Measurements from ENCODE around the gene GLT1D1. TPM values are rescaled to one million over a fixed set of nuclear protein-coding genes. Genes with fewer than 3 reads are reported as not detected.

The GLT1D1 gene
- total RNA-seq, 1 experiment from 2014 or later = not detected

DNA sequence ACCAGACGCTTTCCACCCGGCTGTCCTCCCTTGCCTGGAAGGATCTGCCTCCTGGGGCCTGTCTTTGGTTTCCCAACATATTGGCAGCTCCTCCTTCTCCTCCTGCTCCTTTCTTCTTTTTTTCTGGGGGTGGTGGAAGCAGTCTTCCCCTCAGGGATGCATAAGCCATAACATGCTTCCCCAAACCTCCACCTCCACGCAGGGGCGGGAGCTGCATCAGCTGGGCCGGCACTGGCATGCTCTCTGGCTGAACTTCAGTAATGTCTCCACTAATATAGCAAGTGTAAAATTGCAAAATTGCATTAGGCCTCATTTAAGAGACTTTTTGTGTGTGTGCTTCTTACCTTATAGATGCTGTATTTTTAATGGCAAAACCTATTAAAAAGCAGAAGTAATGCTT, 58.6 kb downstream of the GLT1D1 start:
- Histone ChIP-seq H3K36me3 (ENCODE audit: low read depth, low read length) (no peaks in the 10 kb centered on the region), H3K4me2 (ENCODE audit: low read length) (no peak overlapping the region), H3K9me2 (replicated peaks; ENCODE audit: low read length) (no peaks in the 10 kb centered on the region), H3K9me3 (ENCODE audit: low read length) (no peaks in the 10 kb centered on the region), H3F3A (ENCODE audit: low read length, unreplicated experiment) (no peaks in the 10 kb centered on the region), H3K27me3 (ENCODE audit: low read length) (peaks cover 87% of the 10 kb centered on the region), H3K9ac (ENCODE audit: low read length) (no peak overlapping the region), H3K79me2 (ENCODE audit: low read length) (no peaks in the 10 kb centered on the region), H4K20me1 (ENCODE audit: low read length) (no peaks in the 10 kb centered on the region), H3K4me3 (ENCODE audit: low read length) (no peak overlapping the region), H2AFZ (ENCODE audit: low read length) (no peak overlapping the region), H3K4me1 (ENCODE audit: insufficient read depth, low read length) (no peaks in the 10 kb centered on the region), H3K27ac (ENCODE audit: low read length) (no peak overlapping the region)
- ATAC-seq = no peak
- intact Hi-C loops (cut with micrococcal nuclease) = no loop called here
- TF ChIP-seq EZH2phosphoT487 (IDR thresholded peaks at IDR 0.05; ENCODE audit: borderline replicate concordance, low read length) (no peak), EZH2 (IDR thresholded peaks at IDR 0.05; ENCODE audit: low read length, unreplicated experiment) (no peak)
- TF ChIP-seq, protein P1, sequence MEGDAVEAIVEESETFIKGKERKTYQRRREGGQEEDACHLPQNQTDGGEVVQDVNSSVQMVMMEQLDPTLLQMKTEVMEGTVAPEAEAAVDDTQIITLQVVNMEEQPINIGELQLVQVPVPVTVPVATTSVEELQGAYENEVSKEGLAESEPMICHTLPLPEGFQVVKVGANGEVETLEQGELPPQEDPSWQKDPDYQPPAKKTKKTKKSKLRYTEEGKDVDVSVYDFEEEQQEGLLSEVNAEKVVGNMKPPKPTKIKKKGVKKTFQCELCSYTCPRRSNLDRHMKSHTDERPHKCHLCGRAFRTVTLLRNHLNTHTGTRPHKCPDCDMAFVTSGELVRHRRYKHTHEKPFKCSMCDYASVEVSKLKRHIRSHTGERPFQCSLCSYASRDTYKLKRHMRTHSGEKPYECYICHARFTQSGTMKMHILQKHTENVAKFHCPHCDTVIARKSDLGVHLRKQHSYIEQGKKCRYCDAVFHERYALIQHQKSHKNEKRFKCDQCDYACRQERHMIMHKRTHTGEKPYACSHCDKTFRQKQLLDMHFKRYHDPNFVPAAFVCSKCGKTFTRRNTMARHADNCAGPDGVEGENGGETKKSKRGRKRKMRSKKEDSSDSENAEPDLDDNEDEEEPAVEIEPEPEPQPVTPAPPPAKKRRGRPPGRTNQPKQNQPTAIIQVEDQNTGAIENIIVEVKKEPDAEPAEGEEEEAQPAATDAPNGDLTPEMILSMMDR (conservative IDR thresholded peaks at IDR 0.05; ENCODE audit: low read depth, low read length) = no peak
- BruUV-seq (replicated peaks) = no TSS peak
- no peak for DNase-seq
- ChIA-PET POLR2A (ENCODE audit: unreplicated experiment) (no interaction called here), CTCF (no interaction called here)

DNA sequence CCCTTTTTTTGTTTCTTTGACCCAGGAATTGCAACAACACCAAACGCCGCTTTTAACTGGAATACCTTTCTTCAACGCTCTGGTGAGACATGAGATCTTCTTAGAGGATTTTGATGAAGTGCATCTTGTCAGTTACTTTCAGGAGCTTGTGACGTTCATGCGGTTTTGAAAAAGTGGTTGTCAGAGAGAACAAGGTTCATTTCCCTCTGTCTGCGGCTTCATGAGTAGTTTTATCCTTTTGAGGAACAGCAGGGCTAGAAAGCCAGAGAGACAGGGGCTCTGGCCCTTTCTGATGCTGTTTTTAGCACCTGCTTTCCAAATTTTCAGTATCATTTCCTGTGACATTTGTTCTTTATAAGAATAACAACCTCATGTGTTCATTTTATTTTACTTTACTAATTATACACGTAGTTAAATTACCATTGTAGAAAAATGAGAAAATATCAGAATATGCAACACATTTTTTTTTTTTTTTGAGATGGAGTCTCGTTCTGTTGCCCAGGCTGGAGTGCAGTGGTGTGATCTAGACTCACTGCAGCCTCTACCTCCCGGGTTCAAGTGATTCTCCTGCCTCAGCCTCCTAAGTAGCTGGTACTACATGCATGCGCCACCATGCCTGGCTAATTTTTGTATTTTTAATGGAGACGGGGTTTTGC, 61.8 kb downstream of the GLT1D1 start:
- BruUV-seq (replicated peaks) = no TSS peak
- Histone ChIP-seq H3K9me2 (replicated peaks; ENCODE audit: low read length) (no peaks in the 10 kb centered on the region), H3K9me3 (ENCODE audit: low read length) (no peaks in the 10 kb centered on the region), H2AFZ (ENCODE audit: low read length) (no peak overlapping the region), H3K4me3 (ENCODE audit: low read length) (no peak overlapping the region), H4K20me1 (ENCODE audit: low read length) (no peaks in the 10 kb centered on the region), H3K9ac (ENCODE audit: low read length) (no peak overlapping the region), H3K36me3 (ENCODE audit: low read depth, low read length) (no peaks in the 10 kb centered on the region), H3F3A (ENCODE audit: low read length, unreplicated experiment) (no peaks in the 10 kb centered on the region), H3K27me3 (ENCODE audit: low read length) (peaks cover 75% of the 10 kb centered on the region), H3K79me2 (ENCODE audit: low read length) (no peaks in the 10 kb centered on the region), H3K4me2 (ENCODE audit: low read length) (no peak overlapping the region), H3K27ac (ENCODE audit: low read length) (no peak overlapping the region), H3K4me1 (ENCODE audit: insufficient read depth, low read length) (no peaks in the 10 kb centered on the region)
- CTCF ChIA-PET = no interaction called here
- POLR2A ChIA-PET (ENCODE audit: unreplicated experiment) = no interaction called here
- intact Hi-C loops (cut with micrococcal nuclease) = no loop called here
- DNase-seq = no peak
- ATAC-seq = no peak
- TF ChIP-seq, protein P1 (conservative IDR thresholded peaks at IDR 0.05; ENCODE audit: low read depth, low read length) = no peak
- no peak for TF ChIP-seq EZH2phosphoT487 (IDR thresholded peaks at IDR 0.05; ENCODE audit: borderline replicate concordance, low read length)
- TF ChIP-seq EZH2 (IDR thresholded peaks at IDR 0.05; ENCODE audit: low read length, unreplicated experiment) = no peak

DNA sequence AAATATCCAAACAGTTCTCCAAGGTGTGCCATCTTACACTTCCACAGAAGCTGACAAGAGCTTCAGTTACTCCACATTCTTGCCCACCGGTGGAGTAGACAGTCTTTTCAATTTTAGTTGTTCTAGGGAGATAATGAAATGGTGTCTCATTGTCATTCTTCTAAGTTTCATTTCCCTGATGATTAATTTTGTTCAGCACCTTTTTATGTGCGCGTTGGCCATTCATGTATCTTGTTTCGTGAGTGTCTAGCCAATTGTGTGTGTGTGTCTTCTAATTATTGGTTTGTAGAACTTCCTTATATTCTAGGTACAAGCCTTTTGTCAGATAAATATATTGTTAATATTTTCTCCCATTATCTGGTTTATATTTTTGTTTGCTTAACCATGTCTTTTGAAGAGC, 63.1 kb downstream of the GLT1D1 start:
- Histone ChIP-seq H3K36me3 (ENCODE audit: low read depth, low read length) (no peaks in the 10 kb centered on the region), H3K9ac (ENCODE audit: low read length) (no peak overlapping the region), H3K27me3 (ENCODE audit: low read length) (peaks cover 61% of the 10 kb centered on the region), H3K9me2 (replicated peaks; ENCODE audit: low read length) (no peaks in the 10 kb centered on the region), H3K4me2 (ENCODE audit: low read length) (no peak overlapping the region), H3K79me2 (ENCODE audit: low read length) (no peaks in the 10 kb centered on the region), H4K20me1 (ENCODE audit: low read length) (no peaks in the 10 kb centered on the region), H3K4me3 (ENCODE audit: low read length) (no peak overlapping the region), H3K4me1 (ENCODE audit: insufficient read depth, low read length) (no peaks in the 10 kb centered on the region), H3F3A (ENCODE audit: low read length, unreplicated experiment) (no peaks in the 10 kb centered on the region), H3K27ac (ENCODE audit: low read length) (no peak overlapping the region), H2AFZ (ENCODE audit: low read length) (no peak overlapping the region), H3K9me3 (ENCODE audit: low read length) (no peaks in the 10 kb centered on the region)
- no TSS peak for BruUV-seq (replicated peaks)
- TF ChIP-seq EZH2phosphoT487 (IDR thresholded peaks at IDR 0.05; ENCODE audit: borderline replicate concordance, low read length) = no peak
- TF ChIP-seq, protein P1 (conservative IDR thresholded peaks at IDR 0.05; ENCODE audit: low read depth, low read length) = no peak
- no peak for TF ChIP-seq EZH2 (IDR thresholded peaks at IDR 0.05; ENCODE audit: low read length, unreplicated experiment)
- intact Hi-C loops (cut with micrococcal nuclease) = no loop called here
- ATAC-seq = no peak
- CTCF ChIA-PET = no interaction called here
- POLR2A ChIA-PET (ENCODE audit: unreplicated experiment) = no interaction called here
- DNase-seq = no peak

All from PC-3 (cell line).